Stimulated activated CD4-positive, alpha-beta T cell treated with anti-CD3 and anti-CD28 coated beads, Interleukin-4, amount 100 ng/mL, for 4 hours (primary cell): ENCODE measurements around the gene BLOC1S4.

Source experiments
- DNase-seq, 2 experiments: peaks; one replicate each; pipeline ENCODE4 v3.0.0-alpha.2; 2020

The BLOC1S4 gene

DNA sequence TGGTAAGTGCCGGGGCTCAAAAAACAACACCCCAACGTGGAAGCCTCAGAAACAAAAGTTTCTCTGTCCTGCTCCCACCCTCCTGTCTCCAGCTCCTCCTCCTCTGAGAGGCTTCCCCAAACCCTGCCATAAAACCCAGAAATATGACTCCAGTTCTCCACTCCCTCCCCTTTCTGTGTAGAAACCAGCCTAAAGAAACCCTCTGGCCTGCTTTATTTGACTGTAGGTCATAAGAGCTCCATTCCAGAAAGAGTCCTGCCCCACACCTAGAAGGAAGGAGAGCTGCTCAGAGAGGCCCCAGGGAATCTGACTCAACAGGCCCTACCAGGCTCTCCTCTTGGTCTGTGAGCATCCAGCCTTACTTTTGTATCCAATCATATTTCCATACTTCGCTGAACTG is 23.2 kb upstream of the BLOC1S4 start:
- DNase-seq = no peak

DNA sequence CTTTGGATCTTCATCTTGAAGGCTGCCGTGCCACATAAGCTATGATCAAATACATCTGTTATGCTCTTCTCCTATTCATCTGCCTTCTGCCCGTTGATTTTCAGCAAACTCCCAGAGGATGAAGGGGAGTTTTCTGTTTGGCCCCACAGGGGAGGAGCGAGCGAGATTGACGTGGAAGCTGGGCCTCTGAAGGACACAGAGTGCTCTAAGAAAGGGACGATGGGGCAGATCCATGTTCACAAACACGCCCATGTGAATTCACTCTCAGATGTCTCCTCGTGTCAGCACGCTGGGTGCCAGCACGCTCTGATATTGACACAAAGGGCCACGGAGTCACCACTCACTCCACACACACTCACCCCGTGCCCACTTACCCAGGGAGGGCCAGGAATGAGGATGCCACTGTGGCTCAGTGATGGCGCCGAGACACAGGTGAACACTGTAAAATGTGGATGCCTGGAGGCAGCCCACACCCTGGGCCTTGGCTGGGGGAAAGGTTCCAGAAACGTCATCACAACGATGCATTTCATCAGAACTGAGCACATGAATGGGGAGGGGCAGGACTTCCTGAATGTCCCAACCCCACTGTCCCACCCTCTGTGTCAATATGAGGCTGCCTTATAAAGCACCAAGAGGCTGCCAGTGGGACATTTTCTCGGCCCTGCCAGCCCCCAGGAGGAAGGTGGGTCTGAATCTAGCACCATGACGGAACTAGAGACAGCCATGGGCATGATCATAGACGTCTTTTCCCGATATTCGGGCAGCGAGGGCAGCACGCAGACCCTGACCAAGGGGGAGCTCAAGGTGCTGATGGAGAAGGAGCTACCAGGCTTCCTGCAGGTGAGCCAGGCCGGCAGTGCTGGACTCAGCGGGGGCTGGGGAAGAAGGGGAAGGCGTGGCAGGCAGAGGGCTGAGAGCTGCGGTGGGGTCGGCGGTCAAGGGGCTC is 22.5 kb upstream of the BLOC1S4 start, which contains the start of gene S100P:
TSS of gene S100P (plus strand) at position 648 of the 946 bp plus-strand sequence. CDS start at position 703, 55 bp downstream.
- DNase-seq = no peak

GRCh38 chr4:6694177-6694901 is 21.6 kb upstream of the BLOC1S4 start:
- DNase-seq = no peak

- DNase-seq = peak in 1 of 2 experiments; percentile 41
Measured at GRCh38 chr4:6695660-6696610, 20.0 kb upstream of the BLOC1S4 start.

GRCh38 chr4:6696611-6697010 is 19.4 kb upstream of the BLOC1S4 start:
- no peak for DNase-seq

GRCh38 chr4:6697131-6697530 is 18.8 kb upstream of the BLOC1S4 start:
- no peak for DNase-seq

GRCh38 chr4:6699388-6699787 is 16.6 kb upstream of the BLOC1S4 start:
- no peak for DNase-seq

GRCh38 chr4:6699903-6700302 is 16.1 kb upstream of the BLOC1S4 start:
- no peak for DNase-seq

- DNase-seq = no peak
Measured at GRCh38 chr4:6701371-6701770, 14.6 kb upstream of the BLOC1S4 start.

DNA sequence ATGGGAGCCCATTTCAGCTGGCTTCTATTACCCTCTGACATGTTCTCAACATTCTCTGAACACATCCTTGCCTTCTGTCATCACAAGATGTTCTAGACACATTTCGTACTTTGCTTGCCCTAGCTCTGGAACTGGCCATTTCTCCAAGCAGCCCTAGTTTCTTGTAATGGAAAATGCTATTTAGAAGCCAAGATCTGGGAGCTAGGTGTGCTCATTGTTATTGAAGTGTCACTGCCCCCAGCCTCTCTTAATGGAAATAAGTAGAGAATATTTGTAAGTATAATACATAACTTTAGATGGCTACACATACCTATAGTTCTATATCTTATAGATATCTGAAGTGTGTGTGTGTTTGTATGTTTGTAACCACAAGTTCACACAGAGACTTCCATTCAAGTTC is 13.2 kb upstream of the BLOC1S4 start:
- DNase-seq = no peak

GRCh38 chr4:6703786-6704185 is 12.2 kb upstream of the BLOC1S4 start:
- DNase-seq = no peak

GRCh38 chr4:6705646-6706045 is 10.3 kb upstream of the BLOC1S4 start:
- DNase-seq = peak in 1 of 2 experiments; percentile 32

GRCh38 chr4:6706173-6706572 is 9.8 kb upstream of the BLOC1S4 start:
- DNase-seq = no peak

GRCh38 chr4:6709230-6710114 is 6.5 kb upstream of the BLOC1S4 start, which contains the start of gene MRFAP1L1:
Gene MRFAP1L1 (minus strand): TSS chr4:6709865. CDS start chr4:6709629, 236 bp downstream.
- DNase-seq = peak; percentile 94 to 95

GRCh38 chr4:6710282-6710681 is 5.7 kb upstream of the BLOC1S4 start:
- DNase-seq = no peak

DNA sequence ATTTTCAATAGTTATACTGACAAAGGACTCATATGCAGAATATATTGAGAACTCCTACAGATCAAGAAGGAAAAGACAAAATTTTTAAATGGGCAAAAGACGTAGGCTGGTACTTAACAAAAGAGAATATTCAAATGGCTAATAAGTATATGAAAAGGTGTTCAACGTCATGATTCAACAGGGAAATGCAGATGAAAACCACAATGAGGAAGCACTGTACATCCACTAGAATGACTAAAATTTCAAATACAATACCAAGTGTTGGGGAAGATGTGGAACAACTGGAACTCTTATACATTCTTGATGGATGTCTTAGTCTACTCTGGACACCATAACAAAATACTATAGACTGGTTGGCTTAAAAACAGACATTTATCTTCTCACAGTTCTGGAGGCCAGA is 5.0 kb upstream of the BLOC1S4 start:
- no peak for DNase-seq

GRCh38 chr4:6714954-6715353 is 1.0 kb upstream of the BLOC1S4 start:
- no peak for DNase-seq

- no peak for DNase-seq
Measured at GRCh38 chr4:6715704-6716017, 313 bp upstream of the BLOC1S4 start.

GRCh38 chr4:6716958-6717655 is 1.1 kb downstream of the BLOC1S4 start:
- DNase-seq = no peak

DNA sequence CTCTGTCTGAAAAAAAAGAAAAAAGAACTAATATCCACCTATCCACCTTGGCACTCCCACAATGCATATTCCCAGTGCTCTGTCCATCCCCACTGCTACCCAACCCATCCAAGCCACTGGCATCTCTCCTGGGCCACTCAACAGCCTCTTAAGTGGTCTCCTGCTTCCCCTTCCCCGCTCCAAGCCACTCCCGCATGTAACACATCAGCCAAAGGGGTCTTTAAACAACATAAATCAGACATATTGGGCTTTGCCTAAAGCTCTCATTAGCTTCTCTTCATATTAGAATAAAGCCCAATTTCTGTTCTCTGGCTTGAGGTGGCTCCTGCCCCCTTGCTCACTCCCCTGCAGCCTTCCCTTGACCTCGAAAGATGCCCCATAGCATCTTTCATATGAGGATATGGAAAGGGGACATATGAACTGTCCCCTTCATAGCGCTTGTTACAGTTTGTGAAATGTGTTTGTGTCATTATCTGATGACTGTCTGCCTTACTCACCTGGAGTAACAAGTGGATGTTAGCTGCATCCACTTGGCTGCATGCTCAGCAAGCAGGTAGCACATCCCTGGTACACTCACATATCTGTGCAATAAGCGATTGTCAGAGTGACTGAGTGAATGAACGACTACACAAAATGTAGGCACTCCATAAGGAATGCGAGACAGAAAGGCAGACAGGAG is 3.1 kb downstream of the BLOC1S4 start:
- no peak for DNase-seq
